CD1c-positive myeloid dendritic cell (primary cell): ENCODE measurements around the gene EMB.
"Not testable (repeated sequence)": the region's sequence is repeated elsewhere in the genome, so short reads cannot be mapped to it uniquely, and the experiment has no call there.

Source experiments
- DNase-seq: peaks from one replicate; pipeline ENCODE4 v3.0.0-alpha.2; 2016; ENCODE audit errors: extremely low spot score

EMB gene

GRCh38 chr5:50421184-50421950 is 19.7 kb downstream of the EMB start:
- DNase-seq: not testable (repeated sequence)

GRCh38 chr5:50420343-50420935 is 20.6 kb downstream of the EMB start:
- DNase-seq: no peak

- DNase-seq: not testable (repeated sequence)
Observed at GRCh38 chr5:50419656-50420055, 21.4 kb downstream of the EMB start.

DNA sequence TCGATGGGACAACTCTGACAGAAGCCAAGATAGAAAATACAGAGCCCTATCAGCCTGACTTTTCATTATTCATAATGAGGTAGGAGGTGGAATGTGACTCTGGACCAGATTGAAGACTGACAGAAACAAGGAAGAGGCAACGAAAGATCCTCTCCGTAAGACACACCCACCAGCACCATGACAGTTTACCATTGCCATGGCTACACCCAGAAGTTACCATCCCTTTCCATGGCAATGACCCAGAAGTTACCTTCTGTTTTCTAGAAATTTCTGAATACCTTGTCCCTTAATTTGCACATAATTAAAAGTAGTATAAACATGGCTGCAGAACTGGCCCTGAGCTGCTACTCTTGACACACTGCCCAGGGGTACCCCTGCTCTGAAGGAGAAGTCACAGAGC is 24.5 kb downstream of the EMB start:
- not testable (repeated sequence) for DNase-seq

DNA sequence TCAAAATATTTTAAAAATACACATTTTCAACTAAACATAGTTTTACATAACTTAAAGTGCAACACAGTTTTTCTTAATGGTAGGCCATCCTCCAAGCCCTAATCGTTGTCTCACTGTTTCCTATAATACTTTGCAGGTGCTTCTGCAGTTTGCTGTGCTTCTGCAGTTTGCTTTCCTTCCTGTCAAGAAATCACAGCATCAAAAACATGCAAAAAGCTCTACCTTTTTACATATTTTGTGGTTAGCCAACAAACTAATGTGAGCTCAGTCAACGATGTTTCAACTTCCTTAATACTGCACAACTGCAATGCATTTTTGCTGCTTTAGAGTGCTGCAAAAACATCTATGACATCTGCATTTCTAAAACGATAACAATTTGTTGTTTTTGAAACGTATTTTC is 25.2 kb downstream of the EMB start:
- DNase-seq: peak; percentile 16

DNA sequence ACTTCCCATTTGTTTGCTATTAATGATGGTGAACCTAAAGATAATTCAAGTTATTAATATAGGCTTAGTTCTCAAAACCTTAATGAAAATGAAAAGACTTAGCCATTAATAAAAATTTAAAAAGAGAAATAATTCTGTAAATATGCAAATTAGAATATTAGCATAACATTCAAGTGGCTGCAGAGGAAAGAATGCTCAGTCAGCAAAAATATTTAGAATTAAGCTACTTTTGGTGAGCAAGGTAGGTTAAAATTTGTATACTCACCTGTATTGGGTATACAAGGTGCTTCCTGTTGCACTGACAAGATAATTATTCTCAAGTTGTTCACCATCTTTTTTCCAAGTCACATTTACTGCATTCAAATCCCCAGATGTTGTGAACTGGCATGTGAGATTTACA is 30.2 kb downstream of the EMB start:
- not testable (repeated sequence) for DNase-seq

GRCh38 chr5:50406877-50407276 is 34.2 kb downstream of the EMB start:
- no peak for DNase-seq

DNA sequence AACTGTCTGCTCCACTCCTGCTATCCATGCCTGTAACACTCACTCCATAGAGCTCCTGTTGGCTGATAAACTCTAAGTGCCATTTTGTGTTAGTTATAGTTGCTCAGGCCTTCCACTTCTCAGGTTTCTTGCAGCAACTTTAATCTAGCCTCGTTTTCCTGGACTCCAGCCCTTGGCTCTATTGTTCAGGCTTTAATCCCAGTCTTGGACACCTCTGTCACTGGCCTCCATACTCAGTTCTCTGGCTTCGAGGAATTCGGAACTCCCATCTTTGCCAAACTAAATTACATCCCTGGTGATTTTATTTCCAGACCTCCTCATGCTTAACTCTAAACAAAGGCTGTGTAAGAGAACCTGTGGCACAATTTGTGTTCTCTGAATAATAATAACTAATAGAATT is 39.8 kb downstream of the EMB start:
- DNase-seq: no peak

GRCh38 chr5:50393925-50394609 is 47.0 kb downstream of the EMB start:
- not testable (repeated sequence) for DNase-seq

GRCh38 chr5:50392289-50392688 is 48.8 kb downstream of the EMB start:
- not testable (repeated sequence) for DNase-seq

- not testable (repeated sequence) for DNase-seq
Observed at GRCh38 chr5:50384381-50384780, 56.7 kb downstream of the EMB start.

GRCh38 chr5:50376696-50377095 is 64.4 kb downstream of the EMB start:
- not testable (repeated sequence) for DNase-seq

DNA sequence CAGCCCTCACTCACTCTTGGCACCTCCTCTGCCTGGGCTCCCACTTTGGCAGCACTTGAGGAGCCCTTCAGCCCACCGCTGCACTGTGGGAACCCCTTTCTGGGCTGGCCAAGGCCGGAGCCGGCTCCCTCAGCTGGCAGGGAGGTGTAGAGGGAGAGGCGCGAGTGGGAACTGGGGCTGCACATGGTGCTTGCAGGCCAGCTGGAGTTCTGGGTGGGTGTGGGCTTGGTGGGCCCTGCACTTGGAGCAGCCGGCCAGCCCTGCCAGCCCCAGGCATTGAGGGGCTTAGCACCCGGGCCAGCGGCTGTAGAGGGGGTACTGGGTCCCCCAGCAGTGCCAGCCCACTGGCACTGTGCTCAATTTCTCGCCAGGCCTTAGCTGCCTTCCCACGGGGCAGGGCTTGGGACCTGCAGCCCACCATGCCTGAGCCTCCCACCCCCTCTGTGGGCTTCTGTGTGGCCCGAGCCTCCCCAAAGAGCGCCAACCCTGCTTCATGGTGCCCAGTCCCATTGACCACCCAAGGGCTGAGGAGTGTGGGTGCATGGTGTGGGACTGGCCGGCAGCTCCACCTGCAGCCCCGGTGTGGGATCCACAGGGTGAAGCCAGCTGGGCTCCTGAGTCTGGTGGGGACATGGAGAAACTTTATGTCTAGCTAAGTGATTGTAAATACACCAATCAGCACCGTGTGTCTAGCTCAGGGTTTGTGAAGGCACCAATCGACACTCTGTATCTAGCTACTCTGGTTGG is 71.6 kb downstream of the EMB start:
- not testable (repeated sequence) for DNase-seq

DNA sequence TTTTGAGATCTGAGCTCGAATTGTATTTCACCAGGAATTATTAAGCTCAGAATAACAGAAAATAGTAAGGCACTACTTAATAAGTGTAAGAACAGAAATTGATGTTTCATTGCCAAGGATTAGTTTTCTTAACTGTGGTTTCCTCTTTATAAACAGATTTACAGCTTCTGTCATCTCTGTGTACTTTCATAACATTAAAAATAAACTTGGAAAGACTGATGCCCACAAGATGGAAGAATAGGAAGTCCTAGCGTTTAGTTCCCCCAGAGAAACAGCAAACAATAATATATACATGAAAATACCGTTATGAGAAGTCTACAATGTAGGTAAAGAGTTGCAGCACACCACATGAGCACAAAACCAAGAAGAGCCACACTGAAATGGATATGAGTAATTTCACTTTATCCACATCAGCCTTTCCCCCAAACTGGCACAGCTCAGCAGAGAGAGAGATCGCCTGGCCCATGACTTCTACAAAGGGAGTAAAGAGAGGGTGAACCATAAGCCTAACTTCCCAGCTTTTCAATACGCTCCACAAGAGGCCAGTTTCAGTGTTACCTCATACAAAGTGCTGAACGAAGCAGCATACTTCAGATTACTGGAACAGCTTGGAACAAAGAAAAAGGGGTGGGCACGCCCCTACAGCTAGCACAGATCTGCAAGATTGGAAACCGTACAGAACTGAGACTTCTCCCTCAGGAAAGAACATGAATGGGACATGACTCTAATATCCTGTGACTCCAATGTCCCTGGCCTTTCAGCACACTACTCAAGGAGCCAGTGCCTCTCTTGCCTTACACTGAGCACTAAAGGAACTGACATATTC is 75.4 kb downstream of the EMB start:
- peak; percentile 8 for DNase-seq

DNA sequence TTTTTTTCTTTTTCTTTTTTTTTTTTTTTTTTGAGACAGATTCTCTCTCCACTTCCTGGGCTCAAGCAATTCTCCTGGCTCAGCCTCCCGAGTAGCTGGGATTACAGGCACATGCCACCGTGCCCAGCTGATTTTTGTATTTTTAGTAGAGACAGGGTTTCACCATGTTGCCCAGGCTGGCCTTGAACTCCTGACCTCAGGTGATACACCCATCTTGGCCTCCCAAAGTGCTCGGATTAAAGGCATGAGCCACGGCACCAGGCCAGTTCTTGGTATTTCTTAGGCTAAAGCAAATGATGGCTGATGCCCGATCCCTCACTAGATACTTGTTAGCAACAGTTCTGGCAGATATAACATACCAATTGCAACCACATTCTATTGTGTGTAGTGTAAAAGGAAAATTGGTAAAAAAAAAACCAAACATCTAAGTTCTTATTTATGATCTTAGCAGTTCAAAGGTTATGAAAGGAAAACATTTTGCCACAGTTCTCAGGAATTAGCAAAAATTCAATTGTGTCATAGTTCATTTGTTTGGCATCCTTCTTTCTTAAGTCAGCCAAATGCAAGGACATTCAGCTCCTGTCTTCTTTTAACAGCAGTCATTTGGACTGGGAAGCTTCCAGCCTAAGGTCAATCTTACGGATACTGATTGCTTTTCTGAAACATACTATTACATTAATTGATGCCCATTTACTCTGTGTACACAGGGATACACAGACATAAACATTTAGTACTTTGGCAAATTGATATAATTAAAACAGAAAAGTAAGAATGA is 76.4 kb downstream of the EMB start:
- DNase-seq: not testable (repeated sequence)

GRCh38 chr5:50359187-50359586 is 81.9 kb downstream of the EMB start:
- DNase-seq: no peak

GRCh38 chr5:50352382-50352781 is 88.7 kb downstream of the EMB start:
- no peak for DNase-seq
